Measurements from ENCODE around the gene TGFBR3.
A peak's percentile ranks its signal among the peaks of the same experiment; 100 is the strongest.

TGFBR3 gene

GRCh38 chr1:91884459-91885212 lies 1.3 kb downstream of the TGFBR3 start:
- no peak for DNase-seq (ENCODE audit: low read depth in 2 of 2)
- no peak for TF ChIP-seq CTCF (IDR thresholded peaks at IDR 0.05; ENCODE audit: low read depth, low read length)

GRCh38 chr1:91883470-91883869 lies 2.5 kb downstream of the TGFBR3 start:
- DNase-seq (ENCODE audit: low read depth in 2 of 2): peak; percentile 66 to 70
- H3K4me3 ChIP-seq (replicated peaks in 1 of 2; ENCODE audit: low read depth in 2 of 2, low read length in 2 of 2): peak overlapping the region; percentile 19 to 97
- peak; percentile 36 for TF ChIP-seq CTCF (IDR thresholded peaks at IDR 0.05; ENCODE audit: low read depth, low read length)

More at GRCh38 chr1:91884459-91885212, 1.3 kb downstream of the TGFBR3 start:
- H3K4me3 ChIP-seq (replicated peaks in 1 of 2; ENCODE audit: low read depth in 2 of 2, low read length in 2 of 2): peak overlapping the region; percentile 94 to 97

- H3K4me3 ChIP-seq (replicated peaks in 1 of 2; ENCODE audit: low read depth in 2 of 2, low read length in 2 of 2): no peak overlapping the region
- TF ChIP-seq CTCF (IDR thresholded peaks at IDR 0.05; ENCODE audit: low read depth, low read length): no peak
- no peak for DNase-seq (ENCODE audit: low read depth in 2 of 2)
These were observed 4.7 kb downstream of the TGFBR3 start for GRCh38 chr1:91881280-91881679.

- TF ChIP-seq CTCF (IDR thresholded peaks at IDR 0.05; ENCODE audit: low read depth, low read length): no peak
- no peak for DNase-seq (ENCODE audit: low read depth in 2 of 2)
These were observed 6.2 kb downstream of the TGFBR3 start for GRCh38 chr1:91879733-91880132.

GRCh38 chr1:91877574-91878208 lies 8.3 kb downstream of the TGFBR3 start:
- DNase-seq (ENCODE audit: low read depth in 2 of 2): no peak
- no peak overlapping the region for H3K4me3 ChIP-seq (replicated peaks in 1 of 2; ENCODE audit: low read depth in 2 of 2, low read length in 2 of 2)
- TF ChIP-seq CTCF (IDR thresholded peaks at IDR 0.05; ENCODE audit: low read depth, low read length): no peak

More at GRCh38 chr1:91879733-91880132, 6.2 kb downstream of the TGFBR3 start:
- no peak overlapping the region for H3K4me3 ChIP-seq (replicated peaks in 1 of 2; ENCODE audit: low read depth in 2 of 2, low read length in 2 of 2)

- no peak for TF ChIP-seq CTCF (IDR thresholded peaks at IDR 0.05; ENCODE audit: low read depth, low read length)
- DNase-seq (ENCODE audit: low read depth in 2 of 2): peak in 1 of 2 donors; percentile 29
- H3K4me3 ChIP-seq (replicated peaks in 1 of 2; ENCODE audit: low read depth in 2 of 2, low read length in 2 of 2): no peak overlapping the region
These were observed 9.0 kb downstream of the TGFBR3 start for GRCh38 chr1:91876781-91877573.

Measured in cardiac fibroblast (primary cell).